Measurements from ENCODE around the gene MEGF11. TPM values are rescaled to one million over a fixed set of nuclear protein-coding genes. Genes with fewer than 3 reads are reported as not detected.

The MEGF11 gene
- total RNA-seq, 1 donor from 2014 or later, result 0.77 TPM

DNA sequence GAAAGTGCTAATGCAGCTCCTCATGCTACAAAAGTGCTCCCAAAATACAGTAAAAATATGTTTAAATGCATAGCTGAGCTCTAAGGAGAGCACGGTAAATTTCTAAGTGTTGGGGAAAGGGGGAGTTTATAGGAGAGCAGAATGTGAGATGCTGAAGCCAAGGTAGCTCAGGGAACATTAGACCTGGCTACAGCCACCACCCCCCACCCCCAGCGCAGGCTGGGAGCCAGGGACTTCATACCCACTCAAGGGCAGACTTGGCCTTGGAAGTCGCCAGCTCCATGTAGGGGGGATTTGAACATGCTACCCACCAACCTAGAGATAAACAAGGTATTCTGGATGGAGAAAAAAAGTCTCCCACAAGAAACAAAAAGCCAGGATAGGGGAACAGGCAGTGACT is 142.2 kb downstream of the MEGF11 start:
- H3K36me3 Mint-ChIP-seq (ENCODE audit: low read depth, unreplicated experiment), result no peaks in the 10 kb centered on the region
- peaks cover 2% of the 10 kb centered on the region for H3K27me3 Mint-ChIP-seq (ENCODE audit: unreplicated experiment)
- peaks cover 16% of the 10 kb centered on the region for H3K4me1 Mint-ChIP-seq (ENCODE audit: unreplicated experiment)
- H3K27ac Mint-ChIP-seq (ENCODE audit: unreplicated experiment), result no peak overlapping the region
- H3K9me3 Mint-ChIP-seq (ENCODE audit: unreplicated experiment), result no peaks in the 10 kb centered on the region
- DNase-seq (ENCODE audit: low spot score), result no peak
- TF ChIP-seq, protein P1, sequence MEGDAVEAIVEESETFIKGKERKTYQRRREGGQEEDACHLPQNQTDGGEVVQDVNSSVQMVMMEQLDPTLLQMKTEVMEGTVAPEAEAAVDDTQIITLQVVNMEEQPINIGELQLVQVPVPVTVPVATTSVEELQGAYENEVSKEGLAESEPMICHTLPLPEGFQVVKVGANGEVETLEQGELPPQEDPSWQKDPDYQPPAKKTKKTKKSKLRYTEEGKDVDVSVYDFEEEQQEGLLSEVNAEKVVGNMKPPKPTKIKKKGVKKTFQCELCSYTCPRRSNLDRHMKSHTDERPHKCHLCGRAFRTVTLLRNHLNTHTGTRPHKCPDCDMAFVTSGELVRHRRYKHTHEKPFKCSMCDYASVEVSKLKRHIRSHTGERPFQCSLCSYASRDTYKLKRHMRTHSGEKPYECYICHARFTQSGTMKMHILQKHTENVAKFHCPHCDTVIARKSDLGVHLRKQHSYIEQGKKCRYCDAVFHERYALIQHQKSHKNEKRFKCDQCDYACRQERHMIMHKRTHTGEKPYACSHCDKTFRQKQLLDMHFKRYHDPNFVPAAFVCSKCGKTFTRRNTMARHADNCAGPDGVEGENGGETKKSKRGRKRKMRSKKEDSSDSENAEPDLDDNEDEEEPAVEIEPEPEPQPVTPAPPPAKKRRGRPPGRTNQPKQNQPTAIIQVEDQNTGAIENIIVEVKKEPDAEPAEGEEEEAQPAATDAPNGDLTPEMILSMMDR (IDR thresholded peaks at IDR 0.05; ENCODE audit: unreplicated experiment), result no peak
- no peak overlapping the region for H3K4me3 Mint-ChIP-seq (ENCODE audit: unreplicated experiment)

DNA sequence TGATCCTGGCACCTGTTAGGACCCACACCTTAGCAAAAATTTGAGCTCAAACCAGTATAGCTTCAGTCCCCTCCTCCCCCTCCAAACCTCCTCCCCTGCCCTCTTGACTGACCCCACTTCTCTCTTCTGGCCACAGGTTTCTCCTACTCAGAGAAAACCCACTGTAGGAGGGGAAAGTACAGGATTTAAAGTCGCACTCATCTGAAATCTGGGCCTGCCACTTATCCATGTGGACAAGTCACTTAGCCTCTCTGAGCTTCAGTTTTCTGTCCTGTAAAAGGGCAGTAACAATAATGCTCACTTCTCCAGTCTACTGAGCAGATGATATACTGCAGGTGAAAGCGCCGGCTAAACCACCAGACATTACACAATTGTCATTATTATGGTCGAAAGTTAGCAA is 142.7 kb downstream of the MEGF11 start:
- H3K27me3 Mint-ChIP-seq (ENCODE audit: unreplicated experiment), result peaks cover 2% of the 10 kb centered on the region

DNA sequence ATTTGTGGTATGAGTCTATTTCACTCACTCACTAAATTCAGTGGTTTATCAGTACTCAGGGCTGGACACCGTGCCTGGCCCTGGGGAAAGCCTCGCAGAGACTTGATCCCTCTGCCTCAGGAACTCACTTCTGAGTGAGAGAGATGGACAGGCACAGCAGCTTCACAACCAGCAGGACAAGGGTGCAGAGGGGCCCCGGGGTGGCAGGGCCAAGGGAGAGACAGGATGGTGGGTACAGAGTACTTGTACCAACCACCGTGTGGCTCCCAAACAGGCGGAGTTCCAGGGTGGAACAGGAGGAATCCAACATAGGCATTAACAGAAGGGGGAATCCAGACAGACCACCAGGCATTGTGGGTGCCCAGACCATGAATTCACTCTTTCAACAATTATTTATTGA is 143.7 kb downstream of the MEGF11 start:
- Mint-ChIP-seq H3K36me3 (ENCODE audit: low read depth, unreplicated experiment) (no peaks in the 10 kb centered on the region), H3K4me1 (ENCODE audit: unreplicated experiment) (peaks cover 13% of the 10 kb centered on the region), H3K27me3 (ENCODE audit: unreplicated experiment) (peaks cover 2% of the 10 kb centered on the region), H3K4me3 (ENCODE audit: unreplicated experiment) (no peak overlapping the region), H3K9me3 (ENCODE audit: unreplicated experiment) (no peaks in the 10 kb centered on the region), H3K27ac (ENCODE audit: unreplicated experiment) (no peak overlapping the region)
- TF ChIP-seq, protein P1 (IDR thresholded peaks at IDR 0.05; ENCODE audit: unreplicated experiment), result no peak
- no peak for DNase-seq (ENCODE audit: low spot score)

More for the DNA sequence above, 142.7 kb downstream of the MEGF11 start:
- TF ChIP-seq, protein P1 (IDR thresholded peaks at IDR 0.05; ENCODE audit: unreplicated experiment), result no peak
- Mint-ChIP-seq H3K9me3 (ENCODE audit: unreplicated experiment) (no peaks in the 10 kb centered on the region), H3K4me1 (ENCODE audit: unreplicated experiment) (peaks cover 16% of the 10 kb centered on the region), H3K27ac (ENCODE audit: unreplicated experiment) (no peak overlapping the region), H3K4me3 (ENCODE audit: unreplicated experiment) (no peak overlapping the region), H3K36me3 (ENCODE audit: low read depth, unreplicated experiment) (no peaks in the 10 kb centered on the region)
- DNase-seq (ENCODE audit: low spot score), result no peak

DNA sequence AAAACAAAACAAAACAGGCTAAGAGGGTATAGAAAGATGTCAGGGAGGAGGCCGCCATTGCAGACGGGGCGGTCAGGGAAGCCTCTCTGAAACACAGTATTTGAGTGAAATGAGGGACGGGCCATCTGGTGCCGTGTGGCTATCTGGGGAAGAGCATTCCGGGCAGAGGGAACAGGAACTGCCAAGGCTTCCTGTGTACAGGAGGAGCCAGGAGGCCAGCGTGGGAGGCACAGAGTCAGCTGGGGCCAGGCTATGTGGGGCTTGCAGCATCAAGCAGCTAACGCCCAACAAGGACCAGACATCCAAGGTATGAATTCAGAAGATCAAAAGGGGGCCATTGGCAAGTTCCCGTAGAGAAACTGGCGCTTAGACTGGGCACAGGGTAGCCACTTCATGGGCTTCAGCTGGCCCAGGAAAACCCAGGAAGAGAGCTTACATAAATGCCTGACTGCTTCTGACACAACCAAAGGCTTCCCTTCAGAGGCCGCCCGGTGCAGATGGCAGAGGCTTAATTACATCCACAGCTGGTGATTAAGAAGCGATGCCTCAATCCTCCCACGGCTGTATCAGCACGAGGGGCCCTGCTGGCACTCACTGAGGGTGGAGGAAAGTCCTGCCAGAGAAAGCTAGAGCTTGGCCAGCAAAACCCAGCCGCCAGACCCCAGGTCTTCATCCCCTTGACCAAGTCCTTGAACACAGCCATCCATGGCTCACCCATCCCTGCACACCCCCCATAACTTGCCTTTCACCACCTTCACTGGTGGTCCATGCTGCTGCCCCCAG is 144.9 kb downstream of the MEGF11 start:
- H3K9me3 Mint-ChIP-seq (ENCODE audit: unreplicated experiment), result no peaks in the 10 kb centered on the region
- peaks cover 13% of the 10 kb centered on the region for H3K4me1 Mint-ChIP-seq (ENCODE audit: unreplicated experiment)
- H3K27me3 Mint-ChIP-seq (ENCODE audit: unreplicated experiment), result peaks cover 2% of the 10 kb centered on the region
- H3K4me3 Mint-ChIP-seq (ENCODE audit: unreplicated experiment), result no peak overlapping the region
- no peak overlapping the region for H3K27ac Mint-ChIP-seq (ENCODE audit: unreplicated experiment)
- no peak for DNase-seq (ENCODE audit: low spot score)
- no peaks in the 10 kb centered on the region for H3K36me3 Mint-ChIP-seq (ENCODE audit: low read depth, unreplicated experiment)
- TF ChIP-seq, protein P1 (IDR thresholded peaks at IDR 0.05; ENCODE audit: unreplicated experiment), result no peak

DNA sequence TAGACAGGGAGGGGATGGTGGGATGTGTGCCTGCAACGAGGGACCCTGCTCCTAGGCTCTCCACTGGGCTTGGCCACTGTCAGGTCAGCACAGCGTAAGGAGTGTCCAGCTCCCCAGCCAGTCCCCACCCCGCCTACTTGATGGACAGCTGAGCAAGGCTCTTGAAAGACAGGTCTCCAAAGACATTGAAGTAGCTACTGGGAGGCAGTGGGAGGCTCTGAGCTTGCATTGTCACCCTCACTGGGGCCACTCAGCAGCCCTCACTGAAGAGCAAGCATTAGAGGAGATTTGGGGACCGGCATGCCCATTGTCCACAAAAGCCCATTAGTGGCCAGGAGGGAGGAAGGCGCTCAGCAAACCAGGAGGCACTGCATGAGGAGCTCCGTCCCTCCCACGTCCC is 146.5 kb downstream of the MEGF11 start:
- DNase-seq (ENCODE audit: low spot score), result no peak
- Mint-ChIP-seq H3K27ac (ENCODE audit: unreplicated experiment) (no peak overlapping the region), H3K4me1 (ENCODE audit: unreplicated experiment) (peaks cover 13% of the 10 kb centered on the region), H3K9me3 (ENCODE audit: unreplicated experiment) (no peaks in the 10 kb centered on the region), H3K36me3 (ENCODE audit: low read depth, unreplicated experiment) (no peaks in the 10 kb centered on the region), H3K27me3 (ENCODE audit: unreplicated experiment) (peaks cover 5% of the 10 kb centered on the region), H3K4me3 (ENCODE audit: unreplicated experiment) (no peak overlapping the region)
- TF ChIP-seq, protein P1 (IDR thresholded peaks at IDR 0.05; ENCODE audit: unreplicated experiment), result no peak
